ENCODE measurements around the gene GAP43.
A peak's percentile ranks its signal among the peaks of the same experiment; 100 is the strongest.

GAP43 gene

DNA sequence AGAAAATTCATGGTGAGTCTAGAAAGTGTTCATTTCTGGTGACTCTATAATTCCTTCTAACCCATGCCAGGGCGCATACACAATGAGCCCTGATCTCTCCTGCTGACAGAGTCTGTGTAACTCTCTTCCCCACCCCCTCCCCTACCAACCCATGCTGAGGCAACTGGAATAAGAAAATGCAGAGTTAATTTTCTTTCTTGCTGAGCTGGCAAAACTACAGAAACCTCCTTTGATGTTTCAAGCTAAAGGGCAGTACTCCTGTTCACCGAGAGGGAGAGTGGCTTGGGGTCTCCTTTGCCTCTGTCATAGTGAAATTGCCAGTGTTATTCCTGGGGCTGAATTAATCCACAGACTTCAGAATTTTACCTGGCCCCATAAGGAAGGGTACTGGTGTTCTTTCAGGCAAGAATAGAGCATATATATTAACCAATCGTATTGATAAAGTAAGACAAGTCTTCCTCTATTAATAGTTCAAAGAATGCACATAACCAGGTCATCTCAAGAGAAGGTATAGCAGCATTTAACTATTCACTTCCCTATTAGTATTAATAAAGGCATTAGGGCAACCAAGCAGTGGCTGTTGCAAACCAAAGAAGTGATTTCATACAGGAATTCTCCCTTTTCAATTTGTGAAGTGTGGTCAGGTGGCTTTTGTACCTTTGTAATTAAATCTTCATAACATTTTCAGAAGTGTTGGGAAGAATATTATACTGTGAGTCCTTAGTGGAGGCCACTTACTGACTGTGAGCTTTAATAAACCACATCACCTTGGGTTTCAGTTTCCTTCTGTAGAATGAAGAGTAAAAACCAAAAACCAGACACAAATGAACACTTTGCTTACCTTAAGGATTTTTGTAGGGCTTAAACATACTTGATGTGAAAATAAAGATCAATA lies 4.1 kb downstream of the GAP43 start:
- DNase-seq, result no peak

- DNase-seq, result no peak
Measured at GRCh38 chr3:115628075-115628412, 4.7 kb downstream of the GAP43 start.

GRCh38 chr3:115630850-115631249 lies 7.5 kb downstream of the GAP43 start:
- no peak for DNase-seq

- no peak for DNase-seq
Measured at GRCh38 chr3:115632026-115632425, 8.7 kb downstream of the GAP43 start.

DNA sequence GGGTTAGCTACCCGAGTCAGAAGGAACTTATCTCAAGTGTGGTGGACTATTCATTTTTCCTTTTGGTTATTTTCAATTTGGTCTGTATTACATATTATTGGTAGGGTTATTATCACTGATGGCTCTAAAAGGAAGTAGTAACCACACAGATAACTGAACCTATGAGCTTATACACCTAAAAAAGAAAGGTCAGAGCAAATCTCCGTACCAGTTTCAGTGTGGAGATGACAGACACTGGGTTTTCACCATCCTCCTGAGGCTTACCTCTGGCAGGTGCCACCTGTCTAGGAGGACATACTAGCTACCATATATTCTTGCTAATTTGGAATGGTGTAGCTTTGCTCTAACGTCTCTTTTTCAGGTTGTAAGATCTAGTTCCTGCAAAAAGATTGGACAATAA lies 10.2 kb downstream of the GAP43 start:
- DNase-seq, result no peak

GRCh38 chr3:115634052-115634451 lies 10.7 kb downstream of the GAP43 start:
- DNase-seq, result no peak

- DNase-seq, result no peak
Measured at GRCh38 chr3:115635406-115635805, 12.1 kb downstream of the GAP43 start.

- DNase-seq, result no peak
Measured at GRCh38 chr3:115638241-115638640, 14.9 kb downstream of the GAP43 start.

DNA sequence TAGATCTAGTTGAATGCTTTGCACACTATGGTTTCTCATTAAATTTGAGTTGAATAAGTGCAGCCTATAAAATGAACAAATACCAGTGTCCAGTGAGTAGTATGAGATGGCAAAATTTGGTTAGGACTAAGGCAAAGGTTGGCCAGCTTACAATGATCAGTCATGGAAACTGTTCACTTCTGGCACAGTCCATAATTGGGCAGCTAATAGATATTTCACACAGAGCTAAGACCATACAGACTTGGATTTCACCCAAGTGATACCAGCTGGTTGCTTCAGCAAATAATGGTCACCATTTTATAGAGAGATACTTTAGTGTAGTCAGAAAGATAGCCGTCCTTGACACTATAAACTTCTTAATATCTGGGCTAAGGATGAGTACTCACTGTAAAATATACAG lies 15.7 kb downstream of the GAP43 start:
- no peak for DNase-seq

DNA sequence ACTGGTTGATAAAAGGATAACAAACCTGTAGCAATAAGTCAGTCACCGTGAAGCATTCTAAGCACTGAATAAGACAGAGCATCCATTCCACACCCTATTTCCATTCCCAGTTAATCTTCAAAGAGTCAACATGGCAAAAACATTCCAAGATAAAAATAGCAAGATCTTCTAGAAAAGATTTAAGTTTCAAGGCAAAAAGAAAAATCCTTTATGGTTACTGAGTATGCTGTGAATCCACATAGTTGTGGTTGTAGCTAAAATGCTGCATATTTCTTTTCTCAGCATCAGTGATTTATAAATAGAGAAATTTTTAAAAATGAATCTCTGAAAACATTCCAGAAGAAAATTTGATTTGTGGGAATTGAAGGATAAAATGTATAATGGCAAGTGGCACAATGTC lies 21.1 kb downstream of the GAP43 start:
- no peak for DNase-seq

DNA sequence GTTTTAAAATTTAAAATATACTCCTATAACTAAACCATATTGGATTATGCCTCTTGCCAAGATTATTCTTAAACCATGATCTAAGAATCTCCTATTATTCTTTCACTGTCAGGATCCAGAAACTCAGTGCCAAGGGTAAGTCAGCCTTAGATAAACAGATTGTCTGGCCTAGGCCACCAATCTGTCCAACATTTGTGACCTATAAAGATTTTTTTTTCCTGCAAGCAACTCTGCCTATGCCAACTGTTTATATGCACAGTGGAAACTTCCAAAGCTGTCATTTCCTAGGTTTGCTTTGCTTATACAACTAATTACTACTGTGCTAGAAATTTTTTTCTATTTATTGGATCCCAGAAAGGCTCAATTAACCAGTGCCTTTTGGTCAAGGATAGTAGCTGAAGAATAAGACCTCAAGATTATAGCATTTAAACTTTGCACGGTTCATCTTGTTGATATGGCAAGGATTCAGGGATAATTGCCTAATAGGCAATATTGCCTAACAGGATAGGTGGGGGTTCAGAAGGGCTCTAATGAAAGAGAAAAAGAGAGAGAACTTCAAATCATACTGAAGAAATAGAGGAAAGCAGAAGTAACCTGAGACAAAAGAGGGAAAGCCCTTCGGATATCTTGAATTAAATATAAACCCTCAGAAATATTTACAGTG lies 22.8 kb downstream of the GAP43 start:
- no peak for DNase-seq

GRCh38 chr3:115648559-115648958 lies 25.2 kb downstream of the GAP43 start:
- DNase-seq, result no peak

GRCh38 chr3:115651087-115651486 lies 27.8 kb downstream of the GAP43 start:
- no peak for DNase-seq

- no peak for DNase-seq
Measured at GRCh38 chr3:115651599-115651998, 28.3 kb downstream of the GAP43 start.

- no peak for DNase-seq
Measured at GRCh38 chr3:115652738-115653137, 29.4 kb downstream of the GAP43 start.

GRCh38 chr3:115655761-115656282 lies 32.5 kb downstream of the GAP43 start:
- DNase-seq, result no peak

DNA sequence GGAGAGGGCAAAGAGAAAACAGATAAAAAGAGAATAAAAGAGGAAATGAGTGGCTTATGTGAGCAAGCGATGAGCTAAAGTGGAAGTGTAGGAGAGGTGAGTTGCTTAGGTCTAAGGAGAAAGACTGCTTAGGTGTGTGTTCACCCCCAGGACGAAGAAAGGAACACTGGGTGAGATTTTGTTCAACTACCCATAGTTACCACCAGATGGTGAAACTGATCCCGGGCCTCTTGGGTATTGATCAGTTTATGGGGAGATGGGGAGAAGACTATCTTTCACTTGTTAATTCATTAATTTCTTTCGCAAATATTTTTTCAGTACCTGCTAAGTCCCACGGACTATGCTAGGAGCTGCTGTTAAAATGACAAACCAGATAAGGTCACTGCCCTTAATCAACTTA lies 33.9 kb downstream of the GAP43 start:
- DNase-seq, result no peak

DNA sequence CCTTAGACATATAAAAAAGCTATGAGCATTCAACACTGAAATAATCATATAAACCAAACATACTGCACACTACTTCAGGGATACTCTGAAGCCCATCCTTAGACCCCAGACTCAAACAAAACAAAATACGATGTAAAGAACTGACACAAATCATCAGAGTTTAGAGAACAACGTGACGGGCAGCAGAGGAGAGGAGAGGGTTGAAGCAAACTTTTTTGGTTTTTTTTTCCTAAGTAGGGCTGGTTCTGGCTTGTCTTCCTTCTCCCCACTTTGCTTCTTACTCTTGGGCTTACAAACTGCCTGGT lies 34.7 kb downstream of the GAP43 start:
- DNase-seq, result no peak

DNA sequence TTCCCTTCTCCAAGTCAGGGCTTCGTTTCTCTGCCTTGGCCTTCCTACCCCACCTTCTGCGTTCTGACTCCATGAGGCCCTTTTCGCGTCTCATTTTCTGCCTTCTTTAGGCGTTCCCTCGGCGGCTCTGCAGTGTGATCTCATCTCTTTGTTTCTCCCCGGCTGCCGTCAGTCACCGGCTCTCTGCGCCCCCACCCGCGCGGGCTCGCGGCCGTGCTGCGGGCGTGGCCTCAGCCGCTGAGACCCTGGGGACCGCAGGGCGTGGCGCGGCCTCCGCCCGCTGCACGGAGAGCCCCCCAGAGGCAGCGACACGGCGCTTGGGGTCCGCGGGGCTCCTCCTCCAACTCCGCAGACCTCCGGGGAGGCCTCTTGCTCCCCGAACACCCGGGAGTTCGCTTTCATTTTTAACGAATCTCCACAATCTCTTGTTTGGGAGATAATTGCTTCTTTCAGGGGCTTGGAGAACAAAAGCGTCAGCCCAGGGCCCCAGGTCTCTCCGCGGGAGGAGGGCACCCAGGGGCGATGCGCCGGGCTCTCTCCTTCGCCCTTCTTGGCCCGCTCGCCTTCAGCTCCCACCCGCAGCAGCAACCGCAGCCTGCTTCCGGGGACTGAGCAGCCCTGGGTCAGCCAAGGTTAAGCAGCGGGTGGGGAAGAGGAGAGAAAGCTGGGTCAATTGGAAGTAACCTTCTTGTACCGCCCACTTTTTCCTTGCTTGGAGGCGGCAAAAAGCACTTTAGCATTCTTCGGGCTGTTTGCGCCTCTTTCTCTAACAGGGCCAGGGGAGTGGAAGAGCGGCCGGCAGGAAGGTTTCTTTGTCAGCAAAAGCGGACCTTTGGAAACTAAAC lies 35.2 kb downstream of the GAP43 start:
- peak; percentile 39 for DNase-seq

DNA sequence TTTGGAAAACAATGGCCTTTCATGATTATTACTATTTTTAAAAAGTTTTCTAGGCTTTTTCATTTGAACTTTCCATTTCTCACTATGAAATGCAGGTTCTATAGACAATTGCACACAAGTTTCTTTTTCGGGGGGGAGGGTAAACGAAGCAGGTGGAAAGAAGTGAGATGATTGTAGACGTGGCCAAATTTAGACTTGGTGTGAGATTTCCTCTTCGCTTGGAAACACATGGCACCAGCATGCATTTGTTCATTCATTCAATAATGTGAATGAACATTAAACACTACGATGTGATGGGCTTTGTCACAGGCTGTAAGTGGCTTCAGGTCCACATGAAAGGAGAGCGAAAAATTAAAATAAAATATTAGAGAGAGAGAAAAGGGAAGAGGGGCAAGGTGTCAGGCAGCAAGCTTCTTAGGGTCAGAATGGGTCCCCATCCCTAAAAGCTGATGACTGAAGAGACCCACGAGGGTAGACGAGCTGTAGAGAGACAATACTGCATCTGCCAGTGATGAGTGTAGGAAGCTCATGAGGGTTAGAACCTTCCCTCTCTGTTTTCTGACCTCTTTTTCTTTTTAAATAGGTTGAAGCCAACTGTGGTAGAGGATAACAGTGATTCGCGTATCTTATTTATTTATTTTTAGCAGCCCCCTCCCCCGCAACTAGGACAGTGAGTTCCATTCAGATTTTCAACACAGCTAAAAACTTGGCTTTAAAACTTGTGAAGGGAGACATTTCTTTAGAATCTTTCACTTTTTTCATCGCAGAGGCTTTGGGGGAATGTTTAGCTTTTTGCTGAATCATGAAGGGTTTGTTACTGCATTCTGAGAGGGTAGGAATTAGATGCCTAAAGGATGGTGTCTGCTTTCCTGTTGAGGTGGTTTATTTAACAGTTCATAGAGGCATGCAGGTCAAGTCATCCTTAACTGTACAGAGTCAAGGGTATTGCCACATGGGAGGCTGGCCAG lies 36.2 kb downstream of the GAP43 start:
- no peak for DNase-seq

GRCh38 chr3:115660646-115661337 lies 37.5 kb downstream of the GAP43 start:
- DNase-seq, result no peak

DNA sequence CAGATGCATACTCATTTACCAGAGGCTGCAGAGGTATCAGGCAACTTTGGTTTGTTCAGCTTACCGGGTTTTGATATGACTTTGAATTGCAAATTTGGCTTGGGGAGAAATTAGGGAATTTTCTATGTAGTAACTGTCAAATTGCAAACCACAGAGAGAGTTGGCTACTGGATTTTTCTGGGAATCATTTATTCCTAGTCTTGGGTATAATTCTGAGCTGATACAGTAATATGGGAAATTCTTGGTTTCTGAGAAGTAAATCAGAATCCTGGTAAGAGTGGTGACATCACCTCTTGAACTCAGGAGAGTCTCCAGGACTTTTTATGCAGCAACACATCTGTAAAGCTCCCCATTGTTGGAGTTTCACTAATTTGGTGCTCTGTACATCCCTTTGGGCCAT lies 39.0 kb downstream of the GAP43 start:
- DNase-seq, result no peak
